HEK293T (cell line): ENCODE data around the gene ZBTB46.

Source experiments
- PKNOX1 ChIP-seq: fragments of 450-650 bp; IDR thresholded peaks from 2 replicates; pipeline ENCODE4 v1.6.1; 2016
- SP1 ChIP-seq: fragments of 450-650 bp; IDR thresholded peaks from 2 replicates; pipeline ENCODE4 v1.6.1; 2017
- SUZ12 ChIP-seq: fragments of 450-650 bp; IDR thresholded peaks from 2 replicates; pipeline ENCODE4 v1.6.1; 2016; ENCODE audit warnings: mild to moderate bottlenecking
- TARDBP ChIP-seq: fragments of 450-650 bp; IDR thresholded peaks from 2 replicates; pipeline ENCODE4 v1.6.1; 2016

- no peak for TF ChIP-seq PKNOX1
- no peak for TF ChIP-seq TARDBP
- TF ChIP-seq SUZ12: no peak
- no peak for TF ChIP-seq SP1
Observed at GRCh38 chr20:63846888-63847236, 15.8 kb upstream of the ZBTB46 start.
